GM12892 (cell line): ENCODE measurements around the gene PRKN.

Experiments used
- POLR2A ChIP-seq: IDR thresholded peaks from 2 replicates; pipeline ENCODE4 v1.6.1; 2011; ENCODE audit warnings: low read depth, low read length, control low read depth
- POLR2AphosphoS5 ChIP-seq: IDR thresholded peaks from 2 replicates; pipeline ENCODE4 v1.6.1; 2011; ENCODE audit warnings: low read depth, low read length, control low read depth
- TAF1 ChIP-seq: IDR thresholded peaks from 2 replicates; pipeline ENCODE4 v1.6.1; 2011; ENCODE audit warnings: low read depth, mild to moderate bottlenecking, control low read depth, low read length, borderline replicate concordance

DNA sequence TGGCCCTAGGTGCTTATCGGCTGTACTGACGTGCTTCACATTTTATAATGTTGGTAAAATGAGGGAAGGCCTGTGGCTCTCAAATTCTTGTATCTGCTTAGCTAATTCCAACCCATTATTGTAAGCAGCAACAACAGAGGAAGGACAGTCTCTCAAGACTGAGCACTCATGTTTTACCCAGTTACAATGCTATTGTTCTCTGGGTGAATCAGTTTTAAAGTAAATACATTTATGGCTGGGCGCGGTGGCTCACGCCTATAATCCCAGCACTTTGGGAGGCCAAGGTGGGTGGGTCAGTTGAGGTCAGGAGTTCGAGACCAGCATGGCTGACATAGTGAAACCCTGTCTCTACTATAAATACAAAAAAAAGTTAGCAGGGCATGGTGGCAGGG is 194.6 kb downstream of the PRKN start:
- TF ChIP-seq TAF1 (no peak), POLR2A (no peak), POLR2AphosphoS5 (no peak)
